GM21717 (cell line): ENCODE data around the gene PACC1.
"Not testable (repeated sequence)": the region's sequence is repeated elsewhere in the genome, so short reads cannot be mapped to it uniquely, and the experiment has no call there.

ENCODE experiments used
- ATAC-seq: cut with Tn5 transposase; IDR thresholded peaks from one replicate; pipeline ENCODE4 v1.9.1; 2021; ENCODE audit warnings: mild to moderate bottlenecking, moderate library complexity; ENCODE audit not compliant: unreplicated experiment

PACC1 gene

DNA sequence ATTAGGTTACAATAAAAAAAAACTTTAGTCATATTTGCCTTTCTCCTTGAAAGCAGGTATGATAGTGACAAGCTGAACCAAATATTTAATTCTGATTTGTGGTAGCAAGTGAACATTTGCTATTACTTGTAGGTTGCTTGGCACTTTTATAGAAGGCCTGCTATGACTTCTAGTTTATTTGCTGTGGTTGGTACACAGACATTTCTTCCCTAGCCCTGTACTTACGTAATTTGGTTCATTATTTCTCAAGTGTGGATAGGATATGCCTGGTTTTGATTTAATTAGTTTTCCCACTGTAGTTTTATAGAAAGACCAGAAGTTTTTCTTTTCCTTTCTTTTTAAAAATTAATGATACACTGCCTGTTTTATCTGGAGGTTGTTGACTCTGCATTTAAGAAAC lies 73.6 kb downstream of the PACC1 start:
- ATAC-seq: no peak

DNA sequence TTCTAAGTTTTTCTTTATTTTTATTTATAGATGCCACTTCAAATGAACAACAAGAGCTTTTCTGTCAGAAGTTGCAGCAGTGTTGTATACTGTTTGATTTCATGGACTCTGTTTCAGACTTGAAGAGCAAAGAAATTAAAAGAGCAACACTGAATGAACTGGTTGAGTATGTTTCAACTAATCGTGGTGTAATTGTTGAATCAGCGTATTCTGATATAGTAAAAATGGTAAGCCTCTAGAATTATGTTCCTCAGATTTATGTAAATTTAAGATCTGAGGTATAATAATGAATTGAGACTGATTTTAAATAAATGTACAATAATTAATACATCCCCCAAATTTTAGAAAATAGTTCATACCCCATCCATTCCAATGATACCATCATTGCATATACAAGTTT lies 85.6 kb downstream of the PACC1 start:
- ATAC-seq: no peak

DNA sequence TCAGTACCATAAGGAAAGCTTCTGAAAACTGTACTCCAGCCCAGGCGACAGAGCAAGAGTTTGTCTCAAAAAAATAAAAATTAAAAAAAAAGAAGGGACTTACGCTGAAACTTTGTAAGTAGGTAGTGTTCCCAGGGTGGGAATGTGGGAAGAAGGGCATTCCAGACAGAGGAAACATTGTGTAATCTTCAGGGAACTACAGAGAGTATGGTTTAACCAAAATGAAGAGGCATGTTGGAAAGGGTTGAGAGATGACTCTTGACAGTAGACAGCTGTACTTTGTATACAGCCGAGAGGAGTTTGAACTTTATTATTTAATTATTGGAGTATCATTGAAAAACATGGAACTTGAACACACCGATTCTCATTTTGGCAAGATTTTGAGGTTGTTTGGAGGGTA lies 86.4 kb downstream of the PACC1 start:
- ATAC-seq: no peak

DNA sequence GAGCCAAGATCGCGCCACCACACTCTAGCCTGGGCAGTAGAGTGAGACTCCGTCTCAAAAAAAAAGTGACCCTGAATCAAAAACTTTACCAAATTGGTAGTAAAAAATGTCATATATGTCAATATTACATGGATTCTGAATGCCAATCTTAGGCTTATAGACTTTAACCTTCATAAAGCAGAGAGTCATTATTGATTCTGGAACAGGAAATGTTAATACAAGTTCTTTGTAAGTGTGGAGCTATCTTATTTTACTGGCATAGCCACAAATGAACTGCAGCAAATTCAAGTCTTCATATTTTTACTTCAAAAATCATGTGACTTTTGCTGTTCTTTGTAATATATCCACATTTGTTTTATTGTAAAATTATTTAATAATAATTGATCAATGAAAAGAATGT lies 88.1 kb downstream of the PACC1 start:
- ATAC-seq: no peak

DNA sequence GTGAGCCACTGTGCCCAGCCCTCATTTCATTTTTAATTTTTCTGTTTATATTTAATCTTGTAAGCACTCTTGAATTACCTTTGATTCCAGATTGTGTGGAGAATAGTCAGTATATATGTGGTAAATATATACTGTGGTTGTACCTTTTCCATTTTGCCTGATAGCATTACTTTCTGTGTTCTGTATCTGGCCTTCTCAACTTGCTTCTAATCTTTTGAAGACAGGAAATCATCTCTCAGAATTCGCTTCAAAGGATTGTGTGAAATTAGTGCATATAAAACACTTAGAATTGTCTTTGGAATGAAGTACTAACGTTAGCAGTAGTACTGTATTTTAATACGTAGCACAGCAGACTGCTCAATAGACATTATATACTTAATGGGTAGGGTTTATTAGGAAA lies 91.6 kb downstream of the PACC1 start:
- no peak for ATAC-seq

DNA sequence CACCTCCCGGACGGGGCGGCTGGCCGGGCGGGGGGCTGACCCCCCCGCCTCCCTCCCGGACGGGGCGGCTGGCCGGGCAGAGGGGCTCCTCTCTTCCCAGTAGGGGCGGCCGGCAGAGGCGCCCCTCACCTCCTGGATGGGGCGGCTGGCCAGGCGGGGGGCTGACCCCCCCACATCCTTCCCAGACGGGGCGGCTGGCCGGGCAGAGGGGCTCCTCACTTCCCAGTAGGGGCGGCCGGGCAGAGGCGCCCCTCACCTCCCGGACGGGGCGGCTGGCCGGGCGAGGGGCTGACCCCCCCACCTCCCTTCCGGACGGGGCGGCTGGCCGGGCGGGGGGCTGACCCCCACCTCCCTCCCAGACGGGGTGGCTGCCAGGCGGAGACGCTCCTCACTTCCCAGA lies 93.7 kb downstream of the PACC1 start:
- not testable (repeated sequence) for ATAC-seq

DNA sequence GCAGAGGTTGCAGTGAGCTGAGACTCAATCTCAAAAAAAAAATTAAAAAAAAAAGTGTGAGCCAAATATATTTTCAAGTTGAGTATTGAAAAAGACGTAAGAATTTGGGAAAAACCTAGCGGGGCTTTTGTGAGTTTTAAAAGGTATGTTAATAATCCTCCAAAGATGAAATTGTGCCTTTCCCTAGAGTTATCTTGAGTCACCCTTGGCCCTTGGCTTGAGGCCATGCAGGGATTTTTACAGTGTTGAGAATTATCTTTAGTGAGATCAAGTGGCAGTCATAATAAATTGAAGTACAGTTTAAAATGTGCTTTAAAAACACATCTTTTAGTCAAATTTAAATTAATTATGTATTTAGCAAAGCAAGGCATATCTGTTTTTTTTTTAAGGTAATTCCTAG lies 96.8 kb downstream of the PACC1 start:
- no peak for ATAC-seq

DNA sequence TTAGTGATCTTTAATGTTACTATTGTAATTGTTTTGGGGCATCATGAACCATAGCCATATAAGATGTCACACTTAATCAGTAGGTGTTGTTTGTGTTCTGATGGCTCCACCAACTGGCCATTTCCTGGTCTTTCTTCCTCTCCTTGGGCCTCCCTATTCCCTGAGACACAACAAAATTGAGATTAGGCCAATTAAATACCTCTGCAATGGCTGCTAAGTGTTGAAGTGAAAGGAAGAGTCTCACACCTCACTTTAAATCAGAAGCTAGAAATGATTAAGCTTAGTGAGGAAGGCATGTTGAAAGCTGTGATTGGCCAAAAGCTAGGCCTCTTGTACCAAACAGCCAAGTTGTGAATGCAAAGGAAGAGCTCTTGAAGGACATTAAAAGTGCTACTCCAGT lies 98.8 kb downstream of the PACC1 start:
- no peak for ATAC-seq

DNA sequence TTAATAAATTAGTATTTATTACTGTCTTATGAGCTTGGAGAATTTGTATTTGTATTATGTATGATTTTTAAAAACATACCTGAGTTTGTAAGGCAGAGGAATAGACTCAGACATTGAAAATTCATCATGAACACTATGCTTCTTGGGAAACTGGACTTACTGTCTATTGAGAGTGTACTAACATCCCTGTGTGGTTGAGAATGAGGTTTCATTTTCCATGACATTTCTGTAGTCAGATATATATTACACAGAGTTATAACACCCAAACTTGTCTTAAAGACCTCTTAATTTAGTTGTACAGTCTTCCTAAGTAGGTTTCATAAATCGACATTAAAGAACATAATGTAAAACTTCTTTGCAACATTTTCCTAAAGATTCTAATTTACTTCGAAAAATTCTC lies 99.5 kb downstream of the PACC1 start:
- ATAC-seq: no peak
